ENCODE measurements around the gene AFM. TPM values are rescaled to one million over a fixed set of nuclear protein-coding genes. Genes with fewer than 3 reads are reported as not detected.
A peak's percentile ranks its signal among the peaks of the same experiment; 100 is the strongest.

The AFM gene
- total RNA-seq, 2 donors from 2014 or later: not detected

GRCh38 chr4:73443224-73443623 lies 38.3 kb upstream of the AFM start:
- peaks cover 17% of the 10 kb centered on the region for H3K27me3 Mint-ChIP-seq
- H3K9me3 Mint-ChIP-seq: no peaks in the 10 kb centered on the region
- H3K4me3 Mint-ChIP-seq: no peak overlapping the region
- no peaks in the 10 kb centered on the region for H3K4me1 Mint-ChIP-seq
- no peak overlapping the region for H3K27ac Mint-ChIP-seq
- H3K36me3 Mint-ChIP-seq (ENCODE audit: low read depth): no peaks in the 10 kb centered on the region
- ATAC-seq (replicated peaks): no peak

DNA sequence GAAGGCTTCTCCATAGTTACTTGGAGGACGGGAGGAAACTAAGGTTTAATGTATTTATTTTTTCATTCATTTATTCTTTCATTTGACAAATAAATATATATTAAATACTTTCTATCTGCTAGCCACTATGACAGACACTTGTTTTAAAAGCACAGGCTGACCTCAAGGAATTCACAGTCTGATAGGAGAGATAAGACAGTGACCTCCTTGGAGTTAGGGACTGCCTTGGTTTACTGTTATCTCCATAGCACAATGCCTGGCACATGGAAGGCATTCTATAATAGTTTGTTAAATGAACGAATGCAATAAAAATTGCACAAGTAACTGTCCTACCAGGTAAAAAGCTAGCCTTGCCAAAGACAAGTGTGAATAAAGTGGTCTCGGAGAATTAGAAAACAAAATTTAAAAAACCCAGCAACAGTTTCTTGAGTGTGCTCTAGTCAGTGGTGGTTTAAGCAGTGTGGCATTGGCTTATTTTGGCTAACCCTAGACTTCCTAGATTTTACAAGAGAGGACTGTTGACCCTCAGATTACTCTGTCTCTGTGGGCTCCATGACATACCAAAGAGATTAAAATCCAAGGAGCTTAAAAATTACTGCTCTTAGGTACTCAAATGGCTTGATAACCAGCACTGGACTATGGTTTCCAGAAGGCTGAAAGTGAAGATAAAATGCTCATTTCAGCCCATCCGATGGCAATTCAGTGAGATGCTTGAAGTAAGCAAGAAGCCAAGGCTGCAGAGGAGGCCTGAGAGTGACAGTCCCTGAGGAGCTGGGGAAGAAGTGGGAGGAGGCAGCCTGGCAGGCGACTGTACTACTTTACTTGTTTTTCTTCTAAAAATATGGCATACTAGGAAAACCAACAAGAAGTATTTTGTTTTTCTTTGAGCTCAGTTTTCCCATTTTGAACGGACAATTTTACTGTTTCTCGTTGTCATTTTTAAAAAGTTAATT lies 35.9 kb upstream of the AFM start:
- Mint-ChIP-seq H3K4me3 (no peak overlapping the region), H3K27me3 (peaks cover 16% of the 10 kb centered on the region), H3K27ac (no peak overlapping the region), H3K4me1 (no peaks in the 10 kb centered on the region), H3K36me3 (ENCODE audit: low read depth) (no peaks in the 10 kb centered on the region), H3K9me3 (no peaks in the 10 kb centered on the region)
- ATAC-seq (replicated peaks): no peak

GRCh38 chr4:73446336-73446938 lies 35.1 kb upstream of the AFM start:
- Mint-ChIP-seq H3K4me3 (no peak overlapping the region), H3K36me3 (ENCODE audit: low read depth) (no peaks in the 10 kb centered on the region), H3K4me1 (no peaks in the 10 kb centered on the region), H3K27ac (no peak overlapping the region), H3K9me3 (no peaks in the 10 kb centered on the region), H3K27me3 (peaks cover 12% of the 10 kb centered on the region)
- peak; percentile 40 for ATAC-seq (replicated peaks)

GRCh38 chr4:73447671-73448070 lies 33.9 kb upstream of the AFM start:
- ATAC-seq (replicated peaks): no peak
- Mint-ChIP-seq H3K27me3 (peaks cover 12% of the 10 kb centered on the region), H3K9me3 (no peaks in the 10 kb centered on the region), H3K27ac (no peak overlapping the region), H3K36me3 (ENCODE audit: low read depth) (no peaks in the 10 kb centered on the region), H3K4me3 (no peak overlapping the region), H3K4me1 (no peaks in the 10 kb centered on the region)

DNA sequence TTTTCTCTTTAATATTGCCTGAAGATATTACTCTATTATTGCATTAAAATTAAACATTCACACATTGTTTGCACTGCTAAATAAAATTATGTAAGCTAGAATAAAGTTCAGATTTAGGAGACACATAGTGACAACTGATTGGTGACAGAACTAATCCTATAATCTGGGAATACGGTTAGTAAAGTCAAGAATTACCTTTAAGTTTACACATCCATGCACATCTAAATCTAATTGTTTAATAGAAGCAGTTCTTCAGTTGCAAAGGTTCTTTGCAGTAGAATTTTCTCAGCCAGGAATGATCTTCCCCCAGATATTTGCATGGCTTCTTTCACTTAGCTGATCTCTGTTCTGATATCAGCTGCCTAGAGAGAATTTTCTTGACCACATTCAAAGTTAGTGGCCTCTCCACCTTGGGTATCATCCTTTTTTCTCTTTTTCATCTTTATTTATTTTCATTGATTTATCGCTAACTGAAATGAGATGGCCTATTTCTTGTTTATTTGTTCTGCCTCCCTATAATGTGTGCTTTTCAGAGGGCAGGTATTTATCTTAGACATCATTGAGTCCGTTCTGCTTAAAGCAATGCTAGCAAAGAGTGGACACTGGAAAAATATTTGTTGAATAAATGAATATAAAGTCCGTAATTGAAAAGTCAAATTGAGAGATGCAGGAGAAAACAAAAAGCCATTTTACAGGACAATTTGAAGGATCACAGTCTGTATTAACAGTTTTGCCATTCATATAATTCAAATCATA lies 32.9 kb upstream of the AFM start:
- no peaks in the 10 kb centered on the region for H3K36me3 Mint-ChIP-seq (ENCODE audit: low read depth)
- no peak overlapping the region for H3K27ac Mint-ChIP-seq
- no peaks in the 10 kb centered on the region for H3K9me3 Mint-ChIP-seq
- H3K27me3 Mint-ChIP-seq: peaks cover 12% of the 10 kb centered on the region
- H3K4me3 Mint-ChIP-seq: no peak overlapping the region
- H3K4me1 Mint-ChIP-seq: no peaks in the 10 kb centered on the region
- ATAC-seq (replicated peaks): no peak

DNA sequence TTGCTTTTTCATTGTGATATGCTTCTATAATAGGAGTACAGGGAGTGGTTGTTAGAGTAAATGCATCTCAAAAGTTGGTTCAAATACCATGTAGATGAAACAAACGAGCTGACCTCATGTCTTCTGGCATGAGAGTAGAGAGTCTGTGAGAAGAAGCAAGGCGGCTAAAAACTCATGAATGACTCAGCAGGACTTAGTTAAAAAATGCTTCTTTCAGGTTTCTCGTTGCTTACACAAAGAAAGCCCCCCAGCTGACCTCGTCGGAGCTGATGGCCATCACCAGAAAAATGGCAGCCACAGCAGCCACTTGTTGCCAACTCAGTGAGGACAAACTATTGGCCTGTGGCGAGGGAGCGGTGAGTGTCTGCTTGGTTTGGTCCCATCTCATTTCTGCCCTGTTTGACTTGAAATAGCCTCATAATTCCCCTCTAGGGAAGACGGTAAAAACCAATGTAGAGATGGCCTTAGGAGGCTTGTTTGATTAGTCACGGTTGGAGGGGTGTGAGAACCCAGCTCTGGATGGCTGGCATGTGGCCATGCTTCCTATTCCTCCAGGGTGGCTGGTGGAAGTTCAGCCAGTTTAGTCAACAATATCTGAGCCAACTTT lies 31.0 kb upstream of the AFM start:
- no peaks in the 10 kb centered on the region for H3K4me1 Mint-ChIP-seq
- ATAC-seq (replicated peaks): no peak
- H3K36me3 Mint-ChIP-seq (ENCODE audit: low read depth): no peaks in the 10 kb centered on the region
- peaks cover 12% of the 10 kb centered on the region for H3K27me3 Mint-ChIP-seq
- H3K9me3 Mint-ChIP-seq: no peaks in the 10 kb centered on the region
- H3K27ac Mint-ChIP-seq: no peak overlapping the region
- no peak overlapping the region for H3K4me3 Mint-ChIP-seq

DNA sequence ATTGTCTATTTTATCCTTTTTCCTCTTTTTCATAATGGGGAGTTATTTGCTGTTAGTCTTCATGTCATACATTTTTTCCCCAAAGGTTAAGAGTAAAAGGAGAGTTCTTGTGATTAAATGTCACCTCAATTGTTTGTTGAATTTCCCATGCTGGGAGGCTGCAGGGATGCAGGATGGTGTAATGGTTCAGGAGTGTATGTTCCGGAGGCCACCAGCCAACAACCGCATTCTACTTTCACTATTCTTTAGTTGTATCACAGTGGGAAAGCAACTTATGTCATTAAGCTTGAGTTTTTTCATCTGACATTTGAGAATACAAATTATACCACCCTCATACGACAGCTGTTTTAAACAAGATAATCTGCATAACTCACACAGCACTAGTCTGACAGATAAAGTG lies 30.1 kb upstream of the AFM start:
- Mint-ChIP-seq H3K27ac (no peak overlapping the region), H3K36me3 (ENCODE audit: low read depth) (no peaks in the 10 kb centered on the region), H3K27me3 (peaks cover 15% of the 10 kb centered on the region), H3K9me3 (no peaks in the 10 kb centered on the region), H3K4me3 (no peak overlapping the region), H3K4me1 (no peaks in the 10 kb centered on the region)
- ATAC-seq (replicated peaks): no peak

DNA sequence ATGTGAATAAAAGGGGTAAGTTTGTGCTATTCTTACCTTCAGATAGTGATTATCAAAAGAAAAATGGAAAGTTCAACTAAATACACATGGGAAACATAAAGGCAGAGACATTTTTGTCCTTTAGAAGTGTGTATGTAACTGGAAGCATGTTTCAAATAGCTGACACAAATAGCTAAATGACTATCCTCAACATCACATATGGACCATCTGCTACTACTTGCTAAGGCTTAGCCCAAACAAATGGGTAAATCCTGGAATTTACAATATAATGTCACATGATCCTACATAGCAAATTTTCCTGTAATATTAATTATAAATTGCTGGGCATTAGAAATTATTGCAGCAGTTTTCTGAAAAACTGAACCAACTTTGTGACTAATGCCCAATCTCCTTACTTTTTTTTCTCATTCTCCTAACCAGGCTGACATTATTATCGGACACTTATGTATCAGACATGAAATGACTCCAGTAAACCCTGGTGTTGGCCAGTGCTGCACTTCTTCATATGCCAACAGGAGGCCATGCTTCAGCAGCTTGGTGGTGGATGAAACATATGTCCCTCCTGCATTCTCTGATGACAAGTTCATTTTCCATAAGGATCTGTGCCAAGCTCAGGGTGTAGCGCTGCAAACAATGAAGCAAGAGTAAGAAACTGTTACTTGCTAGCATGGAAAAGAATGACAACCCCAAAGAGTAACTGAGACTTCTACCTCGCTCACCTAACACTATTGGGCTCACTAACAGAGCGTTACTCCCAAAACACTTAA lies 29.4 kb upstream of the AFM start:
- Mint-ChIP-seq H3K36me3 (ENCODE audit: low read depth) (no peaks in the 10 kb centered on the region), H3K4me1 (no peaks in the 10 kb centered on the region), H3K9me3 (no peaks in the 10 kb centered on the region), H3K27me3 (peaks cover 13% of the 10 kb centered on the region), H3K27ac (no peak overlapping the region), H3K4me3 (no peak overlapping the region)
- no peak for ATAC-seq (replicated peaks)

DNA sequence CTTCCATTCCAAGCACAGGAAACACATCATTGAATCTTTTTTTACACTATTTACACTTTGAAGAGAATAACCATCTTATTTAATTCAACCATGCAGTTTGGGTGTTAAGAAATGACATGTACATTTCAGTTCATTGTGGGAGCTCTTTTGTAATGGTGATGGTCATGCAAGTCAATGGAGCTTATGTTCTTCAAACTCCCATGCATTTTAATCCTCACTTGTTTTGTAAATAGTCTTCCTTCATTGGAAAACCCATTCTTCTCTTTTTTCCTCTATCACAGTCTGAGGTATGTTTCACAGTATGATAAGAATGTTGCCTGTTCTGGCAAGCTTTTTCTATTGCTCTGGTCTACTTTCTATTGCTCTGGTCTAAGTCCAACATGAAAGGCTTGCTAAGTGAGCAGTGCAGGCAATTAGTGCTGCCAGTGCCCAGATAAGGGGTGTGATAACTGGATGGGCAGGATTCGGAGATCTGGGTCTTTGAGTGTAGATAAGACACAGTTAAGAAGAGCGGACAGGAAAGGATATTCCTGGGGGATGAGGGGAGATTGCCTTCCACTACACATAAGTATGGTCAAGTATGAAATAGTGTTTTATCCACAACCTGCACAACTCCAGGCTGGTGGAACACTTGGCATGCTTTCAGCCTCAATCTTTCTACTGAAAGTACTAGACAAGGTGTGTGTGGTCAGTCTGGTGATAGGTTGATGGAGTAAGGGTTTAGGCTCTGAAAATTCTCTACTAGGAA lies 28.4 kb upstream of the AFM start:
- no peak for ATAC-seq (replicated peaks)
- Mint-ChIP-seq H3K4me3 (no peak overlapping the region), H3K27ac (no peak overlapping the region), H3K4me1 (no peaks in the 10 kb centered on the region), H3K36me3 (ENCODE audit: low read depth) (no peaks in the 10 kb centered on the region), H3K27me3 (peaks cover 12% of the 10 kb centered on the region), H3K9me3 (peaks cover 4% of the 10 kb centered on the region)

DNA sequence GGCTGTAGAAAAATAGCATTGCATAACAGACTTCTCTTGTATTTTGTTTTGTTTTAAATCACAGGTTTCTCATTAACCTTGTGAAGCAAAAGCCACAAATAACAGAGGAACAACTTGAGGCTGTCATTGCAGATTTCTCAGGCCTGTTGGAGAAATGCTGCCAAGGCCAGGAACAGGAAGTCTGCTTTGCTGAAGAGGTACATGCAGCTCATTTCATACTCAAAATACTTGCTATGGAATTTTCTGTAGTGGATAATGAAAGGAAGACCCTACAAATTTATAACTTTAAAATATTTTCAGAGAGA lies 27.9 kb upstream of the AFM start:
- Mint-ChIP-seq H3K4me1 (no peaks in the 10 kb centered on the region), H3K27me3 (peaks cover 14% of the 10 kb centered on the region), H3K4me3 (no peak overlapping the region), H3K27ac (no peak overlapping the region), H3K36me3 (ENCODE audit: low read depth) (no peaks in the 10 kb centered on the region), H3K9me3 (peaks cover 4% of the 10 kb centered on the region)
- no peak for ATAC-seq (replicated peaks)

- peaks cover 4% of the 10 kb centered on the region for H3K9me3 Mint-ChIP-seq
- H3K36me3 Mint-ChIP-seq (ENCODE audit: low read depth): no peaks in the 10 kb centered on the region
- ATAC-seq (replicated peaks): no peak
- no peaks in the 10 kb centered on the region for H3K4me1 Mint-ChIP-seq
- peaks cover 12% of the 10 kb centered on the region for H3K27me3 Mint-ChIP-seq
- H3K27ac Mint-ChIP-seq: no peak overlapping the region
- no peak overlapping the region for H3K4me3 Mint-ChIP-seq
Observed at GRCh38 chr4:73454920-73455319, 26.6 kb upstream of the AFM start.

GRCh38 chr4:73456177-73457022 lies 25.1 kb upstream of the AFM start:
- Mint-ChIP-seq H3K4me1 (no peaks in the 10 kb centered on the region), H3K27me3 (peaks cover 12% of the 10 kb centered on the region), H3K9me3 (peaks cover 4% of the 10 kb centered on the region), H3K27ac (no peak overlapping the region), H3K4me3 (no peak overlapping the region), H3K36me3 (ENCODE audit: low read depth) (no peaks in the 10 kb centered on the region)
- ATAC-seq (replicated peaks): no peak

All from activated T-helper 17 cell treated with anti-CD3 and anti-CD28 coated beads, Interleukin-2, amount 50 U/mL, for 72 hours (primary cell).